Left cardiac atrium (tissue), 4 donors: Measurements from ENCODE around the gene GUCY2D. TPM values are rescaled to one million over a fixed set of nuclear protein-coding genes. Genes with fewer than 3 reads are reported as not detected.
"Not testable (repeated sequence)": the region's sequence is repeated elsewhere in the genome, so short reads cannot be mapped to it uniquely, and the experiment has no call there.

Experiments used
- ATAC-seq, 2 donors: fragments of 200-7000 bp; cut with Tn5 transposase; one replicate each; pipeline ENCODE4 v1.9.1; 2020; ENCODE audit warnings: mild to moderate bottlenecking in 2 of 2, moderate library complexity in 2 of 2
- DNase-seq: peaks from one replicate; pipeline ENCODE4 v3.0.0-alpha.2; 2020
- intact Hi-C, 2 donors: fragments of 100-400 bp; cut with DNase I; formaldehyde crosslinking; loops; one replicate each; pipeline versions ENCODE4 v1.14.1 to v1.15.1; 2022 to 2023
- total RNA-seq, 2 donors: library from RNA; stranded (reverse); fragmentation: NEBNext Ultra II Directional; extraction: Animal tissue kit (Norgen Biotek cat#: 25700); gene quantifications; one replicate each; pipeline ENCODE4 v1.2.1, GENCODE V29; 2021
- donor health status: DM: no; HTN: yes; CAD: no.
- donor health status: DM: no; HTN: yes; CAD: no; lungs with severe emphysema.
- donor health status: DM: yes; HTN: yes; CAD: no.
- donor health status: Dilated cardiomyopathy.

Gene GUCY2D
- total RNA-seq, 2 donors from 2014 or later = 0.10 to 0.38 TPM

- DNase-seq = no peak
- ATAC-seq = no peak
- intact Hi-C loops = no loop called here
Observed at GRCh38 chr17:8013731-8014557, 11.5 kb downstream of the GUCY2D start.

GRCh38 chr17:8014558-8014850 is 12.1 kb downstream of the GUCY2D start:
- no peak for DNase-seq
- ATAC-seq = no peak
- intact Hi-C loops = no loop called here

GRCh38 chr17:8015236-8015956 is 13.0 kb downstream of the GUCY2D start:
- intact Hi-C loops = no loop called here
- DNase-seq (no peak), ATAC-seq (no peak)

- intact Hi-C loops = no loop called here
- DNase-seq (no peak), ATAC-seq (peak; percentile 39 to 67)
Observed at GRCh38 chr17:8015957-8016631, 13.7 kb downstream of the GUCY2D start.

- intact Hi-C loops = no loop called here
- DNase-seq = peak; percentile 60
- ATAC-seq = peak; percentile 70 to 82
Observed at GRCh38 chr17:8016632-8017424, 14.4 kb downstream of the GUCY2D start.

GRCh38 chr17:8018436-8018835 is 16.0 kb downstream of the GUCY2D start:
- intact Hi-C loops = no loop called here
- ATAC-seq = no peak
- DNase-seq = no peak

DNA sequence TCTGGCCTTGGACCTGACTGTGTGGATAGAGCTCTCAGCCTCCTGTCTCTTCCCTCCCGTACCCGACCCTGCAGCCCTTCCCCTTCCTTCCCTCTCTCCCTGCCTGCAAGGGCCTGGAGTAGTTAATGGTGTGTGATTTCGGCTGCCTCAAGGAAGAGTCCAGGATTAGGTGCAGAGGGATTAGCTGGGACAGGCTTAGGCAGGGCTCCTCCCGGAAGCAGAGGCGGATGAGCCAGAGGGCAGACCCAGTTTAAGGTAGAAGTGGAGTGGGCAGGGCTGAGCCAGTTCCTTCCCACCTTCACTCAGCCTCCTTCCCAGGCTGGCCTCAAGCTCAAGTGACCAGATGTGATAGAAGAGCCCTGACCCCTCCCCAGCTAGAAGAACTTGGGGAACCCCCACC is 16.8 kb downstream of the GUCY2D start:
- intact Hi-C loops = no loop called here
- ATAC-seq (no peak), DNase-seq (no peak)

GRCh38 chr17:8019665-8020650 is 17.5 kb downstream of the GUCY2D start:
- intact Hi-C loops = no loop called here
- DNase-seq (no peak), ATAC-seq (no peak)

DNA sequence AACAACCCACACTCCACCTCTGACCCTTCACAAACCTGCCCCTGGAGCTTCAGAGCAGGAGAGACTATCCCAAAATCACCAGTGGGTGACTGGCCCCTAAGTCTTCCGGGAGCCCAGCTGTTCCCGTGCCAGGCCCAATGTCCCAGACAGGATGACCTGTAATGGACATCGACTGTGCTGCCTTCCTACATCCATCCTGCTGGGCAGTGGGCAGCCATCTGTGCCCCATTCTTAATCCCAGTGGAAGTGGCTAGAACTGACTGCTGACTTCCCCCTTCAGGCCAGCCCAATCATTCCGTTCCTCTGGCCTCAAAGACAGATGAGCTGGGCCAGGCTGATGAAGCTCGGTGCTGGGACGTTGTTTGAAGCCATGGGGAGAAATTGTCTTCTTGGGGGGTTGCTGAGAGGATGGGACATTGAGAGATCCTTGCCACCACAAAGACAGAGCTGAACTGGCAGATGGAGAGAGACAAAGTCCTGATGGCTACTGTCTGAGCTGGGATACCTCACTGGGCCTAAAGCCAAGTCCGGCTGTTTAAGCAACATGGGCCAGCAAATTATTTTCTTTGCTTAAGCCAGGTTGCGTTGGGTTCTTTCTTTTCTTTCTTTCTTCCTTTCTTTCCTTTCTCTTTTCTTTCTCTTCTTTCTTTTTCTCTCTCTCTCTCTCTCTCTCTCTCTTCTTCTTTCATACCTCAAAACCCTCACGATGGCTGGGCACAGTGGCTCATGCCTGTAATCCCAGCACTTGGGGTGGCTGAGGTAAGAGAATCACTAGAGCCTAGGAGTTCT is 18.6 kb downstream of the GUCY2D start:
- intact Hi-C loops = no loop called here
- ATAC-seq = no peak
- DNase-seq = no peak

GRCh38 chr17:8021565-8022359 is 19.3 kb downstream of the GUCY2D start:
- ATAC-seq = no peak
- intact Hi-C loops = no loop called here

DNA sequence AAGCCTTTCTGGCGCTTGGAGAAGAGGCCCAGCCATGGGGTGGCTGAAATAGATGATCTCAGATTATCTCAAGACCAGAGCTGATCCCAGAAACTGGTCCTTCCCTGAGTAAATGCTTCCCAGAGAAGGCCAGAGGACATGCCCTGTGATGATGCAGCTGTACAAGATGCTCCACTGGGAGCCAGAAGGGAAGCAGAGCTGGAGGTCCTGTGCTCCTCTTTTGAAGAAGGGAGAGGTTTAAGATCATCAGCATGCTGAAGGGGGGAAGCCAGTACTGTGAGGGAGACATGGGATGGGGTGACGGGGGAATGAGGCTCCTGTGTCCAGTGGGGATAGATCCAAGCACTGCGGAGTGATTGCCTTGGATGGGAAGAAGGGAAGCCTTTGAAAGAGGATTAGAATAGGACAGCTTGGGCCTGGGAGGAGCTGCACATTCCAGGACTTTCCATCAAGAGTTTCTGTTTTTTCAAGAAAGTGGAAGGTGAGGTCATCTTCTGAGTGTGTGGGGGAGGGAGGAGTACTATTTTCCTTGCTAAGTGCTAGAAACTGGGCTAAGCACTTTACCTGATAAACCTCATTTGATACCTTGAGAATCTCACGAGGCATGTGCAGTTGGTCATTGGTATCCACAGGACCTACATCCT is 20.1 kb downstream of the GUCY2D start:
- DNase-seq (no peak), ATAC-seq (peak in 1 of 2 donors; percentile 37)
- intact Hi-C loops = no loop called here

More at GRCh38 chr17:8021565-8022359, 19.3 kb downstream of the GUCY2D start:
- no peak for DNase-seq

GRCh38 chr17:8024161-8024560 is 21.7 kb downstream of the GUCY2D start:
- DNase-seq, ATAC-seq, intact Hi-C loops: not testable (repeated sequence)

DNA sequence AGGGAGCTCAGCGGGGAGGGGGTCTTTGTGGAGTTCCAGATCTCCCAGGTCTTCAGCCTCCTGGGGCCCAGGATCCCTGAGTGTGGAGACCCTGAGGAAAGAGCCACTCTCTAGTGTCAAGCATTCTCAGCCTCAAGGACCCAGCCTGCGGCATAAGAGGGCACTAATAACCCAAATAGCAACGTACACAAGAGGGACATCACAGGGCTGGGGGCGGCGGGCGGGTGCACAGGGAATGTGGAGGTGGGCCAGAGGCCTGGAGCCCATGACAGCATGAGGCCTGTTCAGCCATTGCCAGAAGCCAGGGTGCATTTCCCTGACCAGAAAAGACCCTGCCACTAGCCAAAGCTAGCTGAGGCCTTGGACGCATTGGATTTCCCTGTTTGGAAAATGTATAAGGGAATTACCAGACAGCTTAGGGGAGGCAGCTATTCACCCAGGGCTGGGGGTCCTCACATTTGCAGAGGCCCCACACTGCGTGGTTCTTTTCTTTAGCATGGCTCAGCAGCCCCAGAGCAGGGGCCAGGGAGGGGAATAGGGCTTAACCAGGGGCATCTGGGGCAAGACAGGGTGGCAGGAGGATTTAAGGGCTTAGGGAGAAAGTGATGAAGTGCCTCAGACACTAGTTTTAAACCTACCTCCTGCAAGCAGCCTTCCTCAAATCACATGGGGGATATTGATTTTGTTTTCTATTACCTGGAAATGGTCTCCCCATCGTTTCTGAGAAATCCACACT is 22.9 kb downstream of the GUCY2D start:
- no peak for DNase-seq
- intact Hi-C loops = no loop called here

GRCh38 chr17:8029121-8029520 is 26.7 kb downstream of the GUCY2D start:
- ATAC-seq (no peak), DNase-seq (no peak)
- intact Hi-C loops = no loop called here

More for the DNA sequence above, 22.9 kb downstream of the GUCY2D start:
- no peak for ATAC-seq

- intact Hi-C loops = no loop called here
- DNase-seq (no peak), ATAC-seq (no peak)
Observed at GRCh38 chr17:8031261-8031661, 28.8 kb downstream of the GUCY2D start.

DNA sequence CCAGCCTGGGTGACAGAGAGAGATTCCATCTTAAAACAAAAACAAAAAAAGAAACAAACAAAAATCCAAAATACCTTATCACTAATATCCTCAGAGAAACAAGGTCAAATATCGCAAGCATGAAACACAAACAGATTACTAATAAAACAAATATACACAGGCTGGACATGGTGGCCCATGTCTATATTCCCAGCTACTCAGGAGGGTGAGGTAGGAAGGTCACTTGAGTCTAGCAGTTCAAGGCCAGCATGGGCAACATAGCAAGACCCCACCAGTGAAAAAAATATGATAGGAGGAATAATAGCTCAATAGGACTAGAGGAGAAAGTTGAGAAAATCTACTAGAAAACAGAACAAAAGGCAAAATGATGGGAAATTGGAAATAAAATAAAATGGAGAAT is 29.5 kb downstream of the GUCY2D start:
- ATAC-seq (no peak), DNase-seq (no peak)
- intact Hi-C loops = no loop called here
